Pancreas (tissue), 10 donors: ENCODE data around the gene LRMDA. TPM values are rescaled to one million over a fixed set of nuclear protein-coding genes. Genes with fewer than 3 reads are reported as not detected.

ENCODE experiments used
- ATAC-seq, 4 donors: fragments of 200-7000 bp; cut with Tn5 transposase; one replicate each; pipeline versions ENCODE4 v1.8.0 to v1.9.1; 2020; ENCODE audit warnings: mild to moderate bottlenecking in 4 of 4, moderate library complexity in 4 of 4
- DNase-seq, 6 donors: peaks; one replicate each; pipeline ENCODE4 v3.0.0-alpha.2; 2020
- FAIRE-seq: peaks from 2 replicates; lab custom pipeline; 2012; peaks lifted over from hg19 to GRCh38; lab: Jason Lieb, UNC
- H3K27ac ChIP-seq, 4 donors: fragments of 200-600 bp; sonication (generic); 1 replicate in 3 of 4; 2 replicates in 1 of 4; pipeline versions ENCODE4 v1.5.0 to v1.8.0; 2020
- H3K27me3 ChIP-seq, 4 donors: fragments of 200-600 bp; one replicate each; pipeline ENCODE4 v1.8.0; 2021
- H3K36me3 ChIP-seq, 3 donors: fragments of 200-600 bp; sonication (generic) in 1 of 3; one replicate each; pipeline versions ENCODE4 v1.5.0 to v1.8.0; 2020 to 2021
- H3K4me1 ChIP-seq, 3 donors: fragments of 200-600 bp; one replicate each; pipeline ENCODE4 v1.8.0; 2021
- H3K4me3 ChIP-seq, 4 donors: fragments of 200-600 bp; sonication (generic) in 2 of 4; one replicate each; pipeline versions ENCODE4 v1.5.0 to v1.8.0; 2020 to 2021
- H3K9me3 ChIP-seq, 4 donors: fragments of 200-600 bp; one replicate each; pipeline ENCODE4 v1.8.0; 2021
- WGBS, 2 donors: extraction: QIAGEN DNeasy Blood & Tissue Kit; methylation state at CpG; one replicate each; pipeline ENCODE4 v1.1.7; 2013; 5-methylcytosine and 5-hydroxymethylcytosine counted together
- intact Hi-C, 3 donors: fragments of 100-400 bp; cut with DNase I; formaldehyde crosslinking; loops; one replicate each; pipeline versions ENCODE4 v1.11.1 to v1.14.2; 2022
- polyA plus RNA-seq, 2 donors: library from polyadenylated mRNA; stranded (reverse); fragments of 200-250 nt; gene quantifications; one replicate each; pipeline ENCODE4 v1.2.3, GENCODE V29; 2013
- total RNA-seq, 6 donors: library from RNA; stranded (reverse); fragmentation: NEBNext Ultra II Directional in 4 of 6; extraction: Animal tissue kit (Norgen Biotek cat#: 25700) in 4 of 6; gene quantifications; one replicate each; pipeline versions ENCODE4 v1.2.1 to v1.2.4, GENCODE V29; 2021 to 2023
- TF ChIP-seq, protein P1 (sequence below), 4 donors: fragments of 200-600 bp; sonication (generic) in 3 of 4; IDR thresholded peaks; one replicate each; pipeline versions ENCODE4 v1.5.0 to v1.8.0; 2021; ENCODE audit warnings: antibody characterized with exemption in 4 of 4
- donor health status: healthy with polysubstance abuse.
- donor health status: DM: no; HTN: no; CAD: no; lungs with moderate emphysema.
- donor health status: DM: no; HTN: no; CAD: no.
- donor health status: control.
- donor health status: control.
- donor health status: Bipolar disorder and iron deficiency.
- donor health status: DM: yes; HTN: yes; CAD: no.
- donor health status: DM: no; HTN: no; CAD: no.
- donor health status: DM: no; HTN: no; CAD: no.
- donor health status: DM: yes; HTN: yes; CAD: no.

The LRMDA gene
- total and polyA plus RNA-seq, 8 donors: 4.6 to 21.2 (median 13.4) TPM

DNA sequence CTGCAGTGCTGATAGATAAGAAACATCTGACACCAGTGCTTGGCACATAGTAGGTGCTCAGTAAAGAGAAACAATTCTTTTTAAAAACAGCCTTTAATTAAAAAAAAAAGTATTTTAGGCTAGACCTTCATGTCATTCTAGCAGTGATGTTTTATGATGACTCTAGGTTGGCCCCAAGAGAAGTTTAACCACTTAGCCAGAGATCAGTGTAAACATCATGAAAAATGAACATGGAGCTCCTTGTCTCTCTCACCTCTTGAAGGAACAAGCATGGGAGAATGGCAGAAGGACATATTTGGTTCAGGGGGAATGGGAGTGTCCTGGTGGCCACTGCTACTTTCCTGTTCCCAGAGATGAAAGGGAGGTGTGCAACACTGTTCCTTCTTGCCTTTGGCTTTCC lies 641.0 kb downstream of the LRMDA start:
- TF ChIP-seq, protein P1, sequence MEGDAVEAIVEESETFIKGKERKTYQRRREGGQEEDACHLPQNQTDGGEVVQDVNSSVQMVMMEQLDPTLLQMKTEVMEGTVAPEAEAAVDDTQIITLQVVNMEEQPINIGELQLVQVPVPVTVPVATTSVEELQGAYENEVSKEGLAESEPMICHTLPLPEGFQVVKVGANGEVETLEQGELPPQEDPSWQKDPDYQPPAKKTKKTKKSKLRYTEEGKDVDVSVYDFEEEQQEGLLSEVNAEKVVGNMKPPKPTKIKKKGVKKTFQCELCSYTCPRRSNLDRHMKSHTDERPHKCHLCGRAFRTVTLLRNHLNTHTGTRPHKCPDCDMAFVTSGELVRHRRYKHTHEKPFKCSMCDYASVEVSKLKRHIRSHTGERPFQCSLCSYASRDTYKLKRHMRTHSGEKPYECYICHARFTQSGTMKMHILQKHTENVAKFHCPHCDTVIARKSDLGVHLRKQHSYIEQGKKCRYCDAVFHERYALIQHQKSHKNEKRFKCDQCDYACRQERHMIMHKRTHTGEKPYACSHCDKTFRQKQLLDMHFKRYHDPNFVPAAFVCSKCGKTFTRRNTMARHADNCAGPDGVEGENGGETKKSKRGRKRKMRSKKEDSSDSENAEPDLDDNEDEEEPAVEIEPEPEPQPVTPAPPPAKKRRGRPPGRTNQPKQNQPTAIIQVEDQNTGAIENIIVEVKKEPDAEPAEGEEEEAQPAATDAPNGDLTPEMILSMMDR (IDR thresholded peaks at IDR 0.05): no peak

DNA sequence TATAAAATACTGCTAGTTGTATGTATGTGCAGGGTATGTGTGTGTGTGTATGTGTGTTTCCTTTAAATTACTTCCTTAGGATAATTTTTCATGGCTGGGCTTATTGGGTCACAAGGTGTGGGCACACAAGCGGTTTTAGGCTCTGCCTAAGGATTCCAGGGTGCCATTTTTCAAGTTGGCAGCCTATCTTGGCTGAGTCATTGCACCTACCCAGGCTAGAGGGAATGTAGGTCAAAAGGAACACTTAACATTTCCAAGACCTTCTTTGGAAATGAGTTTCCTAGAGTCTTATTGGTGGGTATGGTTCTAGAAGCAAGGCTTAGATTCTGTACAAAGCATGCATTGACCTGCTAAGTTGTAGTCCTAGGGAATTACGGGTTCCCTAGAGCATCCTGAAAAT lies 642.1 kb downstream of the LRMDA start:
- H3K36me3 ChIP-seq: no peaks in the 10 kb centered on the region
- FAIRE-seq (no peak), ATAC-seq (no peak), DNase-seq (no peak)
- 92 to 98% methylated on average over 2 of the region's 2 CpGs for WGBS, 2 donors
- TF ChIP-seq, protein P1 (IDR thresholded peaks at IDR 0.05): no peak
- no peaks in the 10 kb centered on the region for H3K4me1 ChIP-seq
- H3K9me3 ChIP-seq: no peaks in the 10 kb centered on the region
- no peaks in the 10 kb centered on the region for H3K27me3 ChIP-seq
- H3K27ac ChIP-seq: no peak overlapping the region
- H3K4me3 ChIP-seq: no peak overlapping the region
- intact Hi-C loops: no loop called here

More for the DNA sequence above, 641.0 kb downstream of the LRMDA start:
- Histone ChIP-seq H3K27me3 (no peaks in the 10 kb centered on the region), H3K4me3 (no peak overlapping the region), H3K36me3 (no peaks in the 10 kb centered on the region), H3K4me1 (no peaks in the 10 kb centered on the region), H3K9me3 (no peaks in the 10 kb centered on the region), H3K27ac (no peak overlapping the region)
- ATAC-seq (no peak), FAIRE-seq (no peak), DNase-seq (no peak)
- intact Hi-C loops: no loop called here

DNA sequence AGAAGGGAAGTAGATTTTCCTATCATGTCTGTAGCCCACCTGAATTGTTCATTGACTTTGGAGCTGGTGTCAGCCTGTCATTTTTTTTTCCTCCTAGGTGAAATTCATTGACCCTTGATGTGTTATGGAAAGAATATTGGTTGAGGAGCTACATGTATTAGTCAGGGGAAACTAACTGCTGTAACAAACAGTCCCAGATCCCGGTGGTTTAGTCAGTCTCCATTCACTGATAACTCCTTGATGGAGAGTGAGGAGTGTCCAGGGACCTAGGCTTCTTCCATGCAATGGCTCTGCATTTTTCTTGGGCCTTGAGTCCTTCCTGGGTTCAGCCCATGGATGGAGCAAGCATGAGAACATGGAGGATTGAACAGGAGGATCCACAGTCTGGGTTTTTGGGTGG lies 643.2 kb downstream of the LRMDA start:
- FAIRE-seq (no peak), ATAC-seq (no peak), DNase-seq (no peak)
- no peaks in the 10 kb centered on the region for H3K27me3 ChIP-seq
- no peak overlapping the region for H3K4me3 ChIP-seq
- no peak overlapping the region for H3K27ac ChIP-seq
- no peaks in the 10 kb centered on the region for H3K9me3 ChIP-seq
- TF ChIP-seq, protein P1 (IDR thresholded peaks at IDR 0.05): no peak
- WGBS, 2 donors: 93 to 97% methylated on average over 1 of the region's 1 CpG
- H3K4me1 ChIP-seq: no peaks in the 10 kb centered on the region
- intact Hi-C loops: no loop called here
- H3K36me3 ChIP-seq: no peaks in the 10 kb centered on the region

DNA sequence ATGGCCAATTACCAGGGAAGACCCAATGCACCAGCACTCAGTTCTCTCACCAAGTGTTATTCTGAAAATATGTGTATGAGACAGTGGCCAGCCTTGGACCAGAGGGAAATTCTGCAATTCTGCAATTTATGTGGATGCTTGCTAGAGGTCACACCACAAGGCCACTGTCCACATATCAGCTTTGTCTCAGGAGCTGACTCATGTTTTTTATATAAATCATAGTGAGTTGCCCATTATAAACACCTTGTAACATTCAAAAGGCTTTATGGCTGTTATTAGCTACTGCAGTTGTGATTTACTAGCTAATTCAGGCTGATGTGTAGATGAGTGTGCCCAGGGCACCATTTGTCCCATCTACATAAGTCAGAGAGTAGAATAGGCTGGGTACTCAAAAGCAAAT lies 649.0 kb downstream of the LRMDA start:
- no peaks in the 10 kb centered on the region for H3K36me3 ChIP-seq
- H3K27me3 ChIP-seq: no peaks in the 10 kb centered on the region
- no peaks in the 10 kb centered on the region for H3K4me1 ChIP-seq
- no peak overlapping the region for H3K27ac ChIP-seq
- H3K4me3 ChIP-seq: no peak overlapping the region
- TF ChIP-seq, protein P1 (IDR thresholded peaks at IDR 0.05): no peak
- intact Hi-C loops: no loop called here
- H3K9me3 ChIP-seq: no peaks in the 10 kb centered on the region
- DNase-seq: no peak
- FAIRE-seq: no peak
- ATAC-seq: no peak

DNA sequence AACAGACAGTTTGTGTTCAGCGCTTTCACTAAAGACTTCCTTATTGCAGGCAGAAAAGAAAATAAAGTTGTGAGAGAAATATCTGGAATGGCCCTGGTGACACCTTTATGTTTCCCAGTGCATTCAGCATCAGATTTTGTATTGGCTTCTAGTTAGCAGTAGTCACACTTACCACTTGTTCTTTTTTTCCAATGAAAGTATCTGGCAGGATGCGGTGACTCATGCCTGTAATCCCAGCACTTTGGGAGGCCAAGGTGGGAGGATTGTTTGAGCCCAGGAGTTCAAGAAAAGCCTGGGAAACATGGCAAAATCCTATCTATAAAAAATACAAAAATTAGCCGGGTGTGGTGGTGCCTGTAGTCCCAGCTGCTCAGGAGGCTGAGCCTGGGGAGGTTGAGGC lies 649.6 kb downstream of the LRMDA start:
- Histone ChIP-seq H3K36me3 (no peaks in the 10 kb centered on the region), H3K4me3 (no peak overlapping the region), H3K27ac (no peak overlapping the region), H3K9me3 (no peaks in the 10 kb centered on the region), H3K27me3 (no peaks in the 10 kb centered on the region), H3K4me1 (no peaks in the 10 kb centered on the region)
- DNase-seq (no peak), ATAC-seq (no peak), FAIRE-seq (no peak)
- WGBS, 2 donors: 95 to 97% methylated on average over 3 of the region's 3 CpGs
- TF ChIP-seq, protein P1 (IDR thresholded peaks at IDR 0.05): no peak
- intact Hi-C loops: no loop called here
